NB4 (cell line): Measurements from ENCODE around the gene FBXO15.

ENCODE experiments used
- DNase-seq: peaks from one replicate; pipeline ENCODE4 v3.0.0; 2010; ENCODE audit warnings: low read depth
- H3K4me3 ChIP-seq: one replicate; pipeline ENCODE4 v1.5.1; 2011; ENCODE audit warnings: mild to moderate bottlenecking, low read depth, low read length, moderate library complexity
- CTCF ChIP-seq: IDR thresholded peaks from one replicate; pipeline ENCODE4 v1.5.1; 2012; ENCODE audit warnings: low read depth, low read length
- MAX ChIP-seq: IDR thresholded peaks from 2 replicates; pipeline ENCODE4 v1.6.1; 2011; ENCODE audit warnings: low read depth, low read length
- MYC ChIP-seq: IDR thresholded peaks from 2 replicates; pipeline ENCODE4 v1.6.1; 2011; ENCODE audit warnings: low read depth, low read length
- POLR2A ChIP-seq: IDR thresholded peaks from 2 replicates; pipeline ENCODE4 v1.6.1; 2011; ENCODE audit warnings: mild to moderate bottlenecking; ENCODE audit not compliant: insufficient read length; ENCODE audit errors: extremely low read depth

The FBXO15 gene

GRCh38 chr18:74131124-74131523 is 16.5 kb downstream of the FBXO15 start:
- no peak overlapping the region for H3K4me3 ChIP-seq

GRCh38 chr18:74128159-74128558 is 19.5 kb downstream of the FBXO15 start:
- TF ChIP-seq CTCF (no peak), POLR2A (no peak), MYC (no peak), MAX (no peak)
- no peak for DNase-seq
- no peak overlapping the region for H3K4me3 ChIP-seq

More at GRCh38 chr18:74131124-74131523, 16.5 kb downstream of the FBXO15 start:
- TF ChIP-seq MYC = no peak
- no peak for TF ChIP-seq MAX
- no peak for TF ChIP-seq CTCF
- TF ChIP-seq POLR2A = no peak
- no peak for DNase-seq

GRCh38 chr18:74126684-74127655 is 20.7 kb downstream of the FBXO15 start:
- H3K4me3 ChIP-seq = no peak overlapping the region
- TF ChIP-seq MYC (no peak), POLR2A (no peak), CTCF (no peak), MAX (no peak)
- no peak for DNase-seq

- DNase-seq = no peak
- H3K4me3 ChIP-seq = no peak overlapping the region
- TF ChIP-seq CTCF = no peak
These were observed 23.0 kb downstream of the FBXO15 start for GRCh38 chr18:74124642-74125041.

- TF ChIP-seq CTCF (no peak), POLR2A (no peak), MYC (no peak), MAX (no peak)
These were observed 24.4 kb downstream of the FBXO15 start for GRCh38 chr18:74123200-74123599.

More at GRCh38 chr18:74123200-74123599, 24.4 kb downstream of the FBXO15 start:
- no peak overlapping the region for H3K4me3 ChIP-seq
- DNase-seq = no peak
